Central memory CD4-positive, alpha-beta T cell (primary cell): ENCODE results near the gene NFKB1.
"Not testable (repeated sequence)": the region's sequence is repeated elsewhere in the genome, so short reads cannot be mapped to it uniquely, and the experiment has no call there.

ENCODE experiments used
- DNase-seq: peaks from one replicate; pipeline ENCODE4 v3.0.0; 2022

NFKB1 gene

GRCh38 chr4:102566426-102566825 is 65.3 kb downstream of the NFKB1 start:
- no peak for DNase-seq

GRCh38 chr4:102567427-102567826 is 66.3 kb downstream of the NFKB1 start:
- DNase-seq, result no peak

GRCh38 chr4:102569200-102569599 is 68.0 kb downstream of the NFKB1 start:
- DNase-seq, result no peak

GRCh38 chr4:102570211-102570610 is 69.1 kb downstream of the NFKB1 start:
- not testable (repeated sequence) for DNase-seq

- DNase-seq, result no peak
Observed at GRCh38 chr4:102572452-102572851, 71.3 kb downstream of the NFKB1 start.

- no peak for DNase-seq
Observed at GRCh38 chr4:102574317-102574716, 73.2 kb downstream of the NFKB1 start.

GRCh38 chr4:102575369-102576129 is 74.4 kb downstream of the NFKB1 start:
- no peak for DNase-seq

- no peak for DNase-seq
Observed at GRCh38 chr4:102578270-102578669, 77.1 kb downstream of the NFKB1 start.

- no peak for DNase-seq
Observed at GRCh38 chr4:102578819-102579218, 77.7 kb downstream of the NFKB1 start.

GRCh38 chr4:102579794-102580462 is 78.8 kb downstream of the NFKB1 start:
- no peak for DNase-seq

- no peak for DNase-seq
Observed at GRCh38 chr4:102580463-102580842, 79.3 kb downstream of the NFKB1 start.

GRCh38 chr4:102584091-102584490 is 82.9 kb downstream of the NFKB1 start:
- no peak for DNase-seq

GRCh38 chr4:102585329-102585728 is 84.2 kb downstream of the NFKB1 start:
- no peak for DNase-seq

GRCh38 chr4:102586002-102586643 is 85.0 kb downstream of the NFKB1 start:
- DNase-seq, result no peak

- DNase-seq, result peak; percentile 42
Observed at GRCh38 chr4:102586644-102587021, 85.5 kb downstream of the NFKB1 start.

- DNase-seq, result no peak
Observed at GRCh38 chr4:102589743-102590142, 88.6 kb downstream of the NFKB1 start.

GRCh38 chr4:102592256-102592655 is 91.1 kb downstream of the NFKB1 start:
- DNase-seq, result no peak

- no peak for DNase-seq
Observed at GRCh38 chr4:102593147-102593546, 92.0 kb downstream of the NFKB1 start.

GRCh38 chr4:102594000-102594399 is 92.8 kb downstream of the NFKB1 start:
- no peak for DNase-seq

GRCh38 chr4:102596532-102596931 is 95.4 kb downstream of the NFKB1 start:
- no peak for DNase-seq

- DNase-seq, result peak; percentile 79
Observed at GRCh38 chr4:102598086-102598761, 97.1 kb downstream of the NFKB1 start.

- no peak for DNase-seq
Observed at GRCh38 chr4:102598762-102599374, 97.7 kb downstream of the NFKB1 start.

GRCh38 chr4:102599455-102599854 is 98.3 kb downstream of the NFKB1 start:
- no peak for DNase-seq
